HepG2 (cell line): ENCODE measurements around the gene SNX9. TPM values are rescaled to one million over a fixed set of nuclear protein-coding genes. Genes with fewer than 3 reads are reported as not detected.
A peak's percentile ranks its signal among the peaks of the same experiment; 100 is the strongest.
"Not testable (repeated sequence)": the region's sequence is repeated elsewhere in the genome, so short reads cannot be mapped to it uniquely, and the experiment has no call there.

Source experiments
- ATAC-seq: fragments of 200-7000 bp; cut with Tn5 transposase; 3 replicates; pipeline ENCODE4 v1.9.1; 2020; ENCODE audit warnings: mild to moderate bottlenecking, moderate library complexity
- BruUV-seq: library from RNA; stranded (reverse); fragments of 400-500 nt; replicated peaks from 2 replicates; lab custom pipeline; 2021; lab: Mats Ljungman, UMichigan
- CTCF ChIA-PET: fragments of 300-600 bp; formaldehyde crosslinking; extraction: SDS; loops from one replicate; lab custom pipeline; 2021; ENCODE audit warnings: low total read pairs, inconsistent platforms, low intra/inter-chr PET ratio; lab: Yijun Ruan, JAX
- POLR2A ChIA-PET: fragments of 350-600 bp; sonication (Branson Sonifier 250); formaldehyde crosslinking; loops from one replicate; lab custom pipeline; 2020; ENCODE audit warnings: antibody characterized with exemption, inconsistent platforms; lab: Yijun Ruan, JAX
- DNase-seq: peaks from one replicate; pipeline ENCODE4 v3.0.0-alpha.2; 2015; ENCODE audit warnings: low spot score
- FAIRE-seq: peaks from 3 replicates; lab custom pipeline; 2011; peaks lifted over from hg19 to GRCh38; lab: Jason Lieb, UNC
- H2AFZ ChIP-seq: one replicate; pipeline ENCODE4 v1.6.1; 2011; ENCODE audit warnings: low read length, inconsistent platforms
- H3K27ac ChIP-seq: fragments of 300-600 bp; 3 replicates; pipeline ENCODE4 v1.8.0; 2011; ENCODE audit warnings: mixed run types, mild to moderate bottlenecking, mixed read lengths, low read length, inconsistent platforms; ENCODE audit not compliant: insufficient read depth; ENCODE audit errors: extremely low read length
- H3K27me3 ChIP-seq, 2 experiments: fragments of 200-600 bp in 1 of 2; 2 replicates in 1 of 2; 3 replicates in 1 of 2; pipeline versions ENCODE4 v1.6.0 to v1.8.0; 2011; ENCODE audit warnings: low read length in 2 of 2, mild to moderate bottlenecking in 2 of 2, moderate library complexity in 2 of 2, inconsistent platforms in 1 of 2; ENCODE audit not compliant: insufficient read depth in 2 of 2, control insufficient read depth in 1 of 2
- H3K36me3 ChIP-seq, 2 experiments: fragments of 200-600 bp in 1 of 2; replicated peaks in 1 of 2; 2 replicates in 1 of 2; 3 replicates in 1 of 2; pipeline versions ENCODE4 v1.5.1 to v1.8.0; 2011; ENCODE audit warnings: low read length in 2 of 2, inconsistent platforms in 1 of 2; ENCODE audit not compliant: insufficient read depth in 2 of 2, control insufficient read depth in 1 of 2
- H3K4me1 ChIP-seq: 2 replicates; pipeline ENCODE4 v1.5.1; 2012; ENCODE audit warnings: low read length, inconsistent platforms; ENCODE audit not compliant: insufficient read depth
- H3K4me2 ChIP-seq: 2 replicates; pipeline ENCODE4 v1.6.0; 2011; ENCODE audit warnings: low read depth, low read length, inconsistent platforms
- H3K4me3 ChIP-seq, 3 experiments: fragments of 200-600 bp in 1 of 3; sonication (generic), shearing (Covaris generic) in 1 of 3; replicated peaks in 1 of 3; 2 replicates each; pipeline ENCODE4 v1.5.1; 2011 to 2016; ENCODE audit warnings: low read length in 3 of 3, inconsistent platforms in 2 of 3, low read depth in 2 of 3, mild to moderate bottlenecking in 2 of 3, control low read depth in 1 of 3, mixed read lengths in 1 of 3; ENCODE audit not compliant: insufficient read depth in 1 of 3
- H3K79me2 ChIP-seq: one replicate; pipeline ENCODE4 v1.6.1; 2011; ENCODE audit warnings: low read length, inconsistent platforms; ENCODE audit not compliant: insufficient read depth
- H3K9ac ChIP-seq: 2 replicates; pipeline ENCODE4 v1.6.0; 2011; ENCODE audit warnings: mild to moderate bottlenecking, low read depth, low read length, inconsistent platforms; ENCODE audit not compliant: insufficient read depth
- H3K9me3 ChIP-seq: 2 replicates; pipeline ENCODE4 v1.5.1; 2012; ENCODE audit warnings: mild to moderate bottlenecking, low read length
- H4K20me1 ChIP-seq: 2 replicates; pipeline ENCODE4 v1.6.0; 2011; ENCODE audit warnings: inconsistent platforms, mild to moderate bottlenecking, low read length, moderate library complexity; ENCODE audit not compliant: insufficient read depth
- RBM22 ChIP-seq: fragments of 200-400 bp; formaldehyde crosslinking; optimal IDR thresholded peaks from 2 replicates; pipeline ENCODE3; 2017; ENCODE audit warnings: mild to moderate bottlenecking, low read length, moderate library complexity
- ZNF605 ChIP-seq: sonication (generic); formaldehyde crosslinking; IDR thresholded peaks from 2 replicates; pipeline ENCODE4 v1.8.0; 2022; ENCODE audit warnings: mild to moderate bottlenecking, missing genetic modification reagents
- ZNF713 ChIP-seq: sonication (generic); formaldehyde crosslinking; IDR thresholded peaks from 2 replicates; pipeline ENCODE4 v1.4.0; 2020; ENCODE audit warnings: mild to moderate bottlenecking, missing genetic modification reagents
- WGBS: methylation state at CpG from one replicate; pipeline ENCODE4 v1.1.6; 2017; ENCODE audit warnings: low lambda C conversion rate; 5-methylcytosine and 5-hydroxymethylcytosine counted together
- in situ Hi-C: cut with HindIII; loops from 2 replicates; pipeline ENCODE4 v1.10.0; 2017; ENCODE audit warnings: low pct_unique_long_range_greater_than_20kb; ENCODE audit not compliant: extremely low pct_ligation_motif_present
- intact Hi-C: fragments of 100-400 bp; cut with micrococcal nuclease; formaldehyde crosslinking; loops from one replicate; pipeline ENCODE4 v1.10.0; 2022; ENCODE audit not compliant: unreplicated experiment
- polyA plus RNA-seq, 8 experiments: library from polyadenylated mRNA; depleted of rRNA in 3 of 8; stranded (reverse) in 7 of 8; unstranded in 1 of 8; fragments of >200 nt; fragmentation: Illumina TruSeq in 4 of 8; extraction: Trizol in 4 of 8; gene quantifications; 2 replicates each; pipeline versions ENCODE4 v1.2.1 to v1.2.3, GENCODE V29; 2011 to 2016; ENCODE audit warnings: low read depth in 4 of 8, missing spikeins in 1 of 8, mixed read lengths in 1 of 8; ENCODE audit not compliant: insufficient read depth in 1 of 8
- total RNA-seq, 5 experiments: library from RNA; depleted of rRNA; stranded (reverse); fragments of >200 nt; fragmentation: Illumina TruSeq; extraction: Trizol; gene quantifications; 2 replicates each; pipeline ENCODE4 v1.2.3, GENCODE V29; 2016; ENCODE audit warnings: low read depth in 1 of 5
- TF ChIP-seq, protein P1 (sequence below): sonication (generic); formaldehyde crosslinking; IDR thresholded peaks from 2 replicates; pipeline ENCODE4 v1.4.0; 2020; ENCODE audit warnings: mild to moderate bottlenecking, missing genetic modification reagents
- TF ChIP-seq, protein P2 (sequence below): sonication (generic); formaldehyde crosslinking; IDR thresholded peaks from 2 replicates; pipeline ENCODE4 v1.4.0; 2020; ENCODE audit warnings: missing genetic modification reagents, borderline replicate concordance

The SNX9 gene
- total and polyA plus RNA-seq, 2 of the 13 experiments (the other 11 are each of a cell fraction or from before 2014, with no cell fraction given): 21.9 to 36.0 TPM

DNA sequence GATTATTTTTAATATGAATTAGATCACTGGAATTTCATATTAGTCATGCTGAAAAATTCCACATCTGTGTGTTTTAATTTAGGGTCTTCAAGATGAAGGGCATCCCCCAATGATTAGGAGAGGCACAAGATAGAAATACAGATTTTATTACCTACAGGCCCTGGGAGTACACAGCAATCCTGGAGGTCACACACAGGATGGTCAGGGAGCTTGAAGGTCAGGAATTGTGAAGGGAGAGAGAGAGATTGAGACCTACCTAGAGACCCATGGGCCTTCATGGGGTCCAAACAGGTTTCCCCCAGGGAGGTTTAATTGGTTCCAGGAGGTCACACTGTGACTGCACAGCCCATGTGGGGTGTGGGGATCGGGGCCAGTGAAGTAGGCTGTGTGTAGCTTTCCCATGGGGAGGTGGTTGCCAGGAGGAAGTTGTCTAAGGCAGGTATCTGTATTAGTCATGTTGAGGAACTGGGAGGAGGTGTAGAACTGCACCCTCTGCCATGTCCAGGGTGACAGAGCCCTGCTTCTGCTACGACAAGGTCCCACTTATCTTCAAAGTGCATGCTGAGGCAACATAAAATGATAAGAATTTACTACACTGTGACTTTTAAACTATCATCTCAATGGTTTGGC lies 18.3 kb downstream of the SNX9 start (continued):
- TF ChIP-seq, protein P1, sequence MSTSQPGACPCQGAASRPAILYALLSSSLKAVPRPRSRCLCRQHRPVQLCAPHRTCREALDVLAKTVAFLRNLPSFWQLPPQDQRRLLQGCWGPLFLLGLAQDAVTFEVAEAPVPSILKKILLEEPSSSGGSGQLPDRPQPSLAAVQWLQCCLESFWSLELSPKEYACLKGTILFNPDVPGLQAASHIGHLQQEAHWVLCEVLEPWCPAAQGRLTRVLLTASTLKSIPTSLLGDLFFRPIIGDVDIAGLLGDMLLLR (CRISPR knock-in tag): no peak
- TF ChIP-seq, protein P2, sequence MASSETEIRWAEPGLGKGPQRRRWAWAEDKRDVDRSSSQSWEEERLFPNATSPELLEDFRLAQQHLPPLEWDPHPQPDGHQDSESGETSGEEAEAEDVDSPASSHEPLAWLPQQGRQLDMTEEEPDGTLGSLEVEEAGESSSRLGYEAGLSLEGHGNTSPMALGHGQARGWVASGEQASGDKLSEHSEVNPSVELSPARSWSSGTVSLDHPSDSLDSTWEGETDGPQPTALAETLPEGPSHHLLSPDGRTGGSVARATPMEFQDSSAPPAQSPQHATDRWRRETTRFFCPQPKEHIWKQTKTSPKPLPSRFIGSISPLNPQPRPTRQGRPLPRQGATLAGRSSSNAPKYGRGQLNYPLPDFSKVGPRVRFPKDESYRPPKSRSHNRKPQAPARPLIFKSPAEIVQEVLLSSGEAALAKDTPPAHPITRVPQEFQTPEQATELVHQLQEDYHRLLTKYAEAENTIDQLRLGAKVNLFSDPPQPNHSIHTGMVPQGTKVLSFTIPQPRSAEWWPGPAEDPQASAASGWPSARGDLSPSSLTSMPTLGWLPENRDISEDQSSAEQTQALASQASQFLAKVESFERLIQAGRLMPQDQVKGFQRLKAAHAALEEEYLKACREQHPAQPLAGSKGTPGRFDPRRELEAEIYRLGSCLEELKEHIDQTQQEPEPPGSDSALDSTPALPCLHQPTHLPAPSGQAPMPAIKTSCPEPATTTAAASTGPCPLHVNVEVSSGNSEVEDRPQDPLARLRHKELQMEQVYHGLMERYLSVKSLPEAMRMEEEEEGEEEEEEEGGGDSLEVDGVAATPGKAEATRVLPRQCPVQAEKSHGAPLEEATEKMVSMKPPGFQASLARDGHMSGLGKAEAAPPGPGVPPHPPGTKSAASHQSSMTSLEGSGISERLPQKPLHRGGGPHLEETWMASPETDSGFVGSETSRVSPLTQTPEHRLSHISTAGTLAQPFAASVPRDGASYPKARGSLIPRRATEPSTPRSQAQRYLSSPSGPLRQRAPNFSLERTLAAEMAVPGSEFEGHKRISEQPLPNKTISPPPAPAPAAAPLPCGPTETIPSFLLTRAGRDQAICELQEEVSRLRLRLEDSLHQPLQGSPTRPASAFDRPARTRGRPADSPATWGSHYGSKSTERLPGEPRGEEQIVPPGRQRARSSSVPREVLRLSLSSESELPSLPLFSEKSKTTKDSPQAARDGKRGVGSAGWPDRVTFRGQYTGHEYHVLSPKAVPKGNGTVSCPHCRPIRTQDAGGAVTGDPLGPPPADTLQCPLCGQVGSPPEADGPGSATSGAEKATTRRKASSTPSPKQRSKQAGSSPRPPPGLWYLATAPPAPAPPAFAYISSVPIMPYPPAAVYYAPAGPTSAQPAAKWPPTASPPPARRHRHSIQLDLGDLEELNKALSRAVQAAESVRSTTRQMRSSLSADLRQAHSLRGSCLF (CRISPR knock-in tag): no peak
- TF ChIP-seq ZNF605: no peak

DNA sequence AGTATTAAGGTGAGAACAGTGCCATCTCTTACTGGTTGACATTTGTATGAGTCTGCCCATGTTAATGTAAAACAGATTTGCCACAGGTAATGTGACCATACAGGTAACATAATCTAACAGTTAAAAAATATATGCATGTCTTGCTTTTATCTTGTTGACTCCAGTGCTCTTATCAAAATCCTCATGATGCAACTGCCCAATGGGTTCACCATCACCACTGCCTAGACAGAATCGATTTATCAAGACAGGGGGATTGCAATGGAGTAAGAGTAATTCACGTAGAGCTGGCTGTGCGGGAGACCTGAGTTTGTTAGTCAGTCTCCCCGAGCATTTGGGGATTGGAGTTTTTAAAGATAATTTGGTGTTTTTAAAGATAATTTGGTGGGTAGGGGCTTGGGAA lies 19.2 kb downstream of the SNX9 start:
- ATAC-seq (no peak), FAIRE-seq (no peak), DNase-seq (no peak)
- no peak overlapping the region for H3K9ac ChIP-seq
- H3K79me2 ChIP-seq: peaks cover 77% of the 10 kb centered on the region
- H3K27ac ChIP-seq: no peak overlapping the region
- BruUV-seq: no TSS peak
- no peaks in the 10 kb centered on the region for H3K36me3 ChIP-seq
- no peaks in the 10 kb centered on the region for H3K27me3 ChIP-seq
- H3K4me3 ChIP-seq: no peak overlapping the region
- no peak overlapping the region for H2AFZ ChIP-seq
- POLR2A ChIA-PET: no interaction called here
- intact Hi-C loops (no loop called here), in situ Hi-C loops (no loop called here)
- H3K4me2 ChIP-seq: no peak overlapping the region
- H3K9me3 ChIP-seq: no peaks in the 10 kb centered on the region
- CTCF ChIA-PET: no interaction called here
- 0 out of 2 replicates have a peak, but pooled peaks cover 7% of the 10 kb centered on the region for H3K4me1 ChIP-seq
- 94% methylated on average over 4 of the region's 4 CpGs for WGBS
- H4K20me1 ChIP-seq: peaks cover 37% of the 10 kb centered on the region
- TF ChIP-seq ZNF713 (CRISPR knock-in tag) (no peak), RBM22 (peak; percentile 34)

DNA sequence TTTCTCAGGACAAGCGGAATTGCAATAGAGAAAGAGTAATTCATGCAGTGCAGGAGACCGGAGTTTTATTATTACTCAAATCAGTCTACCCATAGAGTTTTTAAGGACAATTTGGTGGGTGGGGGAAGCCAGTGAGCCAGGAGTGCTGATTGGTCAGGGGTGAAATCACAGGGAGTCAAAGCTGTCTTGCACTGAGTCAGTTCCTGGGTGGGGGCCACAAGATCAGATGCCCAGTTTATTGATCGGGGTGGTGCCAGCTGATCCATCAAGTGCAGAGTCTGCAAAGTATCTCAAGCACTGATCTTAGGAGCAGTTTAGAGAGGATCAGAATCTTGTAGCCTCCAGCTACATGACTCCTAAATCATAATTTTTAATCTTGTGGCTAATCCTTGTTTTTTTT lies 21.1 kb downstream of the SNX9 start:
- H3K27ac ChIP-seq, H2AFZ ChIP-seq, H3K4me3 ChIP-seq, H3K9ac ChIP-seq, H3K36me3 ChIP-seq, in situ Hi-C loops, DNase-seq, H3K27me3 ChIP-seq, POLR2A ChIA-PET, H3K9me3 ChIP-seq, H3K4me2 ChIP-seq, FAIRE-seq, H3K4me1 ChIP-seq, CTCF ChIA-PET, intact Hi-C loops, ATAC-seq, BruUV-seq: not testable (repeated sequence)
- H4K20me1 ChIP-seq: peaks cover 48% of the 10 kb centered on the region
- 98% methylated on average over 3 of the region's 3 CpGs for WGBS
- H3K79me2 ChIP-seq: peaks cover 73% of the 10 kb centered on the region
